ENCODE data around the gene MEI4. TPM values are rescaled to one million over a fixed set of nuclear protein-coding genes. Genes with fewer than 3 reads are reported as not detected.

Gene MEI4
- total and polyA plus RNA-seq, 10 of the 15 experiments (the other 5 are each of a cell fraction or from before 2014, with no cell fraction given): 0.03 to 0.04 (median 0.03) TPM; not detected in 7

GRCh38 chr6:77773157-77773822 lies 120.5 kb downstream of the MEI4 start:
- no TSS peak for BruUV-seq (replicated peaks)
- Histone ChIP-seq H3K9me3 (replicated peaks; ENCODE audit: control insufficient read depth, insufficient read depth, low read length) (no peaks in the 10 kb centered on the region), H3K27me3 (replicated peaks in 1 of 2; ENCODE audit: control insufficient read depth in 2 of 2, insufficient read depth in 2 of 2, low read length in 1 of 2) (no peaks in the 10 kb centered on the region), H3K4me1 (ENCODE audit: control insufficient read depth, insufficient read depth, low read length) (no peaks in the 10 kb centered on the region), H3K79me2 (ENCODE audit: control insufficient read depth, insufficient read depth, low read length) (no peaks in the 10 kb centered on the region), H3K4me3 (no peak overlapping the region), H4K20me1 (ENCODE audit: control insufficient read depth, insufficient read depth) (no peaks in the 10 kb centered on the region), H3K27ac (ENCODE audit: control insufficient read depth, insufficient read depth) (no peak overlapping the region), H3K36me3 (ENCODE audit: control insufficient read depth in 2 of 2, insufficient read depth in 2 of 2, low read length in 1 of 2) (no peaks in the 10 kb centered on the region), H2AFZ (ENCODE audit: control insufficient read depth, low read depth, low read length) (no peak overlapping the region), H3K9ac (ENCODE audit: control insufficient read depth, insufficient read depth, low read length) (no peak overlapping the region), H3K4me2 (ENCODE audit: control insufficient read depth, insufficient read depth) (no peak overlapping the region)
- intact Hi-C loops (cut with micrococcal nuclease; ENCODE audit: unreplicated experiment) (no loop called here), in situ Hi-C loops (cut with MboI) (no loop called here)
- TF ChIP-seq SP1 (IDR thresholded peaks at IDR 0.05; ENCODE audit: low read depth, low read length) (no peak), ZBED1 (IDR thresholded peaks at IDR 0.05; ENCODE audit: borderline replicate concordance) (no peak), BMI1 (IDR thresholded peaks at IDR 0.05; ENCODE audit: borderline replicate concordance) (no peak), NKRF (conservative IDR thresholded peaks at IDR 0.05) (no peak), CREM (IDR thresholded peaks at IDR 0.05; ENCODE audit: low read depth) (no peak)
- ChIA-PET RAD21 (ENCODE audit: unreplicated experiment) (no interaction called here), POLR2A (no interaction called here), CTCF (no interaction called here), SMC1A (ENCODE audit: uncharacterized antibody, unreplicated experiment) (no interaction called here)
- no peak for FAIRE-seq
- no peak for DNase-seq (ENCODE audit: low read depth, low spot score)
- no peak for ATAC-seq

GRCh38 chr6:77774457-77774856 lies 121.6 kb downstream of the MEI4 start:
- FAIRE-seq (no peak), DNase-seq (ENCODE audit: low read depth, low spot score) (no peak), ATAC-seq (peak; percentile 23; the same call in 2 of the 3 replicates)
- H3K9me3 ChIP-seq (replicated peaks; ENCODE audit: control insufficient read depth, insufficient read depth, low read length): no peaks in the 10 kb centered on the region
- POLR2A ChIA-PET: no interaction called here
- BruUV-seq (replicated peaks): no TSS peak
- H3K4me2 ChIP-seq (ENCODE audit: control insufficient read depth, insufficient read depth): no peak overlapping the region
- 0% methylated on average over 1 of the region's 1 CpG for WGBS (ENCODE audit: insufficient coverage, insufficient replicate concordance, low lambda C conversion rate, missing lambda C conversion rate)
- CTCF ChIA-PET: no interaction called here
- no peaks in the 10 kb centered on the region for H3K4me1 ChIP-seq (ENCODE audit: control insufficient read depth, insufficient read depth, low read length)
- no peak overlapping the region for H2AFZ ChIP-seq (ENCODE audit: control insufficient read depth, low read depth, low read length)
- in situ Hi-C loops (cut with MboI) (no loop called here), intact Hi-C loops (cut with micrococcal nuclease; ENCODE audit: unreplicated experiment) (no loop called here)
- H3K36me3 ChIP-seq (ENCODE audit: control insufficient read depth in 2 of 2, insufficient read depth in 2 of 2, low read length in 1 of 2): no peaks in the 10 kb centered on the region
- H3K27me3 ChIP-seq (replicated peaks in 1 of 2; ENCODE audit: control insufficient read depth in 2 of 2, insufficient read depth in 2 of 2, low read length in 1 of 2): no peaks in the 10 kb centered on the region
- H3K4me3 ChIP-seq: no peak overlapping the region
- H4K20me1 ChIP-seq (ENCODE audit: control insufficient read depth, insufficient read depth): no peaks in the 10 kb centered on the region
- SMC1A ChIA-PET (ENCODE audit: uncharacterized antibody, unreplicated experiment): no interaction called here
- RAD21 ChIA-PET (ENCODE audit: unreplicated experiment): no interaction called here
- no peaks in the 10 kb centered on the region for H3K79me2 ChIP-seq (ENCODE audit: control insufficient read depth, insufficient read depth, low read length)
- H3K27ac ChIP-seq (ENCODE audit: control insufficient read depth, insufficient read depth): no peak overlapping the region
- no peak overlapping the region for H3K9ac ChIP-seq (ENCODE audit: control insufficient read depth, insufficient read depth, low read length)
- TF ChIP-seq DPF2 (IDR thresholded peaks at IDR 0.05) (no peak), KDM1A (IDR thresholded peaks at IDR 0.05; ENCODE audit: borderline replicate concordance) (no peak), ZBTB40 (IDR thresholded peaks at IDR 0.05; ENCODE audit: borderline replicate concordance) (no peak), CTCF (IDR thresholded peaks at IDR 0.05 in 2 of 3, conservative IDR thresholded peaks at IDR 0.05 in 1 of 3; ENCODE audit: control insufficient read depth in 2 of 3, extremely low read depth in 1 of 3, insufficient read depth in 1 of 3, low read depth in 3 of 3, low read length in 3 of 3) (no peak), NFYB (IDR thresholded peaks at IDR 0.05; ENCODE audit: insufficient read depth, low read depth, low read length) (no peak)

Measured in GM12878 (cell line).